Measurements from ENCODE around the gene NARF.
"Not testable (repeated sequence)": the region's sequence is repeated elsewhere in the genome, so short reads cannot be mapped to it uniquely, and the experiment has no call there.

The NARF gene

GRCh38 chr17:82536512-82537201, 78.1 kb downstream of the NARF start:
- DNase-seq (ENCODE audit: low read depth in 2 of 2) = no peak

DNA sequence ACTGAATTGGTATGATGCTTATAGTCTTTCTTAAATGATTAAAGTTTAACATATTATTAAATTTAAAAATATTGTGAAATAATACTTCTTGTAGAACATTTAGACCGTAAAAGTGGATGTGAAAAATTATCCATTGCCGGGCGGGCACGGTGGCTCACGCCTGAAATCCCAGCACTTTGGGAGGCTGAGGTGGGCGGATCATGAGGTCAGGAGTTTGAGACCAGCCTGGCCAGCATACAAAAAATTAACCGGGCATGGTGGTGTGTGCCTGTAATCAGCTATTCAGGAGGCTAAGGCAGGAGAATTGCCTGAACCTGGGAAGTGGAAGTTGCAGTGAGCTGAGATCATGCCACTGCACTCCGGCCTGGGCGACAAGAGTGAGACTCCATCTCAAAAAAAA, 78.7 kb downstream of the NARF start:
- not testable (repeated sequence) for DNase-seq (ENCODE audit: low read depth in 2 of 2)

DNA sequence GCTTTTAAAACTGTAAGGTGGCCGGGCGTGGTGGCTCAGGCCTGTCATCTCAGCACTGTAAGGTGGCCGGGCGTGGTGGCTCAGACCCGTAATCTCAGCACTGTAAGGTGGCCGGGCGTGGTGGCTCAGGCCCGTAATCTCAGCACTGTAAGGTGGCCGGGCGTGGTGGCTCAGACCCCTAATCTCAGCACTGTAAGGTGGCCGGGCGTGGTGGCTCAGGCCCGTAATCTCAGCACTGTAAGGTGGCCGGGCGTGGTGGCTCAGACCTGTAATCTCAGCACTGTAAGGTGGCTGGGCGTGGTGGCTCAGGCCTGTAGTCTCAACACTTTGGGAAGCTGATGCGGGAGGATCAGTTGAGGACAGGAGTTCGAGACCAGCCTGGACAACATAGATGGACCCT, 80.5 kb downstream of the NARF start:
- DNase-seq (ENCODE audit: low read depth in 2 of 2) = not testable (repeated sequence)

Measured in stimulated activated CD8-positive, alpha-beta memory T cell treated with anti-CD3 and anti-CD28 coated beads, Interleukin-15, amount 100 ng/mL, for 48 hours (primary cell).